ENCODE measurements around the gene GPRC5B.
A peak's percentile ranks its signal among the peaks of the same experiment; 100 is the strongest.

The GPRC5B gene

DNA sequence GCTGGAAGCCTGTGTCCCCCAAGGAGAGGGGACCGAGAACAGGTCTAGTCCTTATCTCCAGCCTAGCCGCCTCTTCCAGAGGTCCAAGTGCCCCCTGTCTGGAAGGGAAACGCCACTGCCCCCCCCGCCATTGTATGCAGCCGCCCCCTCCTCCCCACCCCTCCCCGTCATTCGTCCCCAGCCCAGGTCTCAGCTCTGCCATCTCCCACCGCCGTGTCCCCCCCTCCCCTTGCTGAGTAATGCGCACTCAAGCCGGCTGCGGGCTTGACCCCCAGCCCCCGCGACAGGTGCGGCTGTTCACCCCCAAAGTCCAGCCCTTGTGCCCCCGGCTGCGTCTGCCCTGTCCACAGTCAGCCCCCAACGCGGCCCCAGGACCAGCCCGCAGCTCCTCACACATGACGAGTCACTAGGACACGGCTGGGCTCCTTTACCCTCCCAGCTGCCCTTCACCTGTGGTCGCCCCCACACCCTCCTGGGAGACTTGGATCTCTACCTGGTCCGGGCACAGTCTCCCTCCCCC is 622 bp downstream of the GPRC5B start:
- DNase-seq: no peak

DNA sequence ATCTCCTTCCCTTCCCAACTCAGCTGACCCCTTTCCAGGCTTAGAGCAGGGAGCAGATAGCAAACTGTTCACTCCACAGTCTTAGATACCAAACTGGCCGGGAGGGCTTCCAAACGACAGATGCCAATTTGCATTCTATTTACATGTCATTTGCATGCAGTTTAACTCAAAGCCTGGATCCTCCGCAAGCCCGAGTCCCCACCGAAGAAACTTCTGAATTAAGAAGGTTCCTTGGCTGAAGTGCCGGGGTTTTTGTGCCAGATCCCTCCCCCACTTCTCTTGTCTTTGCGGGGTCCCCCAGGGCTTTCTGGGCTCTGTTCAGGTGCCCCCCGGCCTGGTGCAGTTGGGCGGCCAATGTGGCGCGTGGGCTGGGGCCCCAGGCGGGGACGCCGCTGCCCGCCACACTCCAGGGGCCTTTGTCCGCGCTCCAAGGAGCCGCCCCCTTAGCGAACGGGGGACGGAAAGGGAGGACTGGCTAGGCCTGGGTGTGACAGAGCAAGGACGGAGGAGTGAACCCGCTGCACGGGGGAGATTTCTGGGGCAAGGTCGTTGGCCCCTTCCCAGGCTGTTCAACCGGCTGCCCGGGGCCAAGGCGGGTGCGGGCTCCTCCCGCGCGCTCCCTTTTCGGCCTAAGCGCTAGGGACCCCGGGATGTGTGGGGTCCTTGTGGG is 1.2 kb downstream of the GPRC5B start:
- no peak for DNase-seq
- Histone ChIP-seq H3K27ac (no peak overlapping the region), H3K9me3 (ENCODE audit: severe bottlenecking) (peaks cover 5% of the 10 kb centered on the region), H3K36me3 (no peaks in the 10 kb centered on the region), H3K4me3 (ENCODE audit: low read depth, low read length) (no peak overlapping the region; the same call in 1 of the 2 replicates), H3K27me3 (ENCODE audit: insufficient read depth, low read depth, severe bottlenecking) (no peaks in the 10 kb centered on the region)
- TF ChIP-seq, protein P1, sequence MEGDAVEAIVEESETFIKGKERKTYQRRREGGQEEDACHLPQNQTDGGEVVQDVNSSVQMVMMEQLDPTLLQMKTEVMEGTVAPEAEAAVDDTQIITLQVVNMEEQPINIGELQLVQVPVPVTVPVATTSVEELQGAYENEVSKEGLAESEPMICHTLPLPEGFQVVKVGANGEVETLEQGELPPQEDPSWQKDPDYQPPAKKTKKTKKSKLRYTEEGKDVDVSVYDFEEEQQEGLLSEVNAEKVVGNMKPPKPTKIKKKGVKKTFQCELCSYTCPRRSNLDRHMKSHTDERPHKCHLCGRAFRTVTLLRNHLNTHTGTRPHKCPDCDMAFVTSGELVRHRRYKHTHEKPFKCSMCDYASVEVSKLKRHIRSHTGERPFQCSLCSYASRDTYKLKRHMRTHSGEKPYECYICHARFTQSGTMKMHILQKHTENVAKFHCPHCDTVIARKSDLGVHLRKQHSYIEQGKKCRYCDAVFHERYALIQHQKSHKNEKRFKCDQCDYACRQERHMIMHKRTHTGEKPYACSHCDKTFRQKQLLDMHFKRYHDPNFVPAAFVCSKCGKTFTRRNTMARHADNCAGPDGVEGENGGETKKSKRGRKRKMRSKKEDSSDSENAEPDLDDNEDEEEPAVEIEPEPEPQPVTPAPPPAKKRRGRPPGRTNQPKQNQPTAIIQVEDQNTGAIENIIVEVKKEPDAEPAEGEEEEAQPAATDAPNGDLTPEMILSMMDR (IDR thresholded peaks at IDR 0.05; ENCODE audit: low read depth, low read length): no peak

More for the DNA sequence above, 622 bp downstream of the GPRC5B start:
- TF ChIP-seq, protein P1 (IDR thresholded peaks at IDR 0.05; ENCODE audit: low read depth, low read length): no peak
- Histone ChIP-seq H3K9me3 (ENCODE audit: severe bottlenecking) (peaks cover 5% of the 10 kb centered on the region), H3K4me3 (ENCODE audit: low read depth, low read length) (peak overlapping the region; percentile 72), H3K27ac (no peak overlapping the region), H3K27me3 (ENCODE audit: insufficient read depth, low read depth, severe bottlenecking) (no peaks in the 10 kb centered on the region), H3K36me3 (no peaks in the 10 kb centered on the region)

DNA sequence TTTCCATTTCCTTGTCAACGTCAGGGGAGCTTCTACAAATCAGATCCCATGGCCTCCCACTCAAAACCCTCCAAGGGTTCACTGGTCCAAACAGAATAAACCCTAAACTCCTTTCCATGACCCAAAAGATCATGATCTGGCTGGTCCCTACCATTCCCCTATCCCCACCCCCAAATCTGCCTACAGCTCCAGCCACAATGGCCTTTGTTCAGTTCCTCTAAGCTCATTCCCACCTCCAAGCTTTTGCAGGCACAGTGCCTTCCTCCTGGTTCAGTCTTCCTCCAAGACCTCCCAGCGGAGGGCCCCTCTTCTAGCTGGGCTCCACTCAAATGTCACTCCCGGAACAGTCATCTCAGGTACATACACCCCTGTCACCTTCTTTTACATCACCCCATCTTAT is 2.0 kb downstream of the GPRC5B start:
- TF ChIP-seq, protein P1 (IDR thresholded peaks at IDR 0.05; ENCODE audit: low read depth, low read length): no peak
- peaks cover 5% of the 10 kb centered on the region for H3K9me3 ChIP-seq (ENCODE audit: severe bottlenecking)
- H3K4me3 ChIP-seq (ENCODE audit: low read depth, low read length): no peak overlapping the region
- H3K27me3 ChIP-seq (ENCODE audit: insufficient read depth, low read depth, severe bottlenecking): no peaks in the 10 kb centered on the region
- DNase-seq: no peak
- H3K27ac ChIP-seq: no peak overlapping the region
- no peaks in the 10 kb centered on the region for H3K36me3 ChIP-seq

DNA sequence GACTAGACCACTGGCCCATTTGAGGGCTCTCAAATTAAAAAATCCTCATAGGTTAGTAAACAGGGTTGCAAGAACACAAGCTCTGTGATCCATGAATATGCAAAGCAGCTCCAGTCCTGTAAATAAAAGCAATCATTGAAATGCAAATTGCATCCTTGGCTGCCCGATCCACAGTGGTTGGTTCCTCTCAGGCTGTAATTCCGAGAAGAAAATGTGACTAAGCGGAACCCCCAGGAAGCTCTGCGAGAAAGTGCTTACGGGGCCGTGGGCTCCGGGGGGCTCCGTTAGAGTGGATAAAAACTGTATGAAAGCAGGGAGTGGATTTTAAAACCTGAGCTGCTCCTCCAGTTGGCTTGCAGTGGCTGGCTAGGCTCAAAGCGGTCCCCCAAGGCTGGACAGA is 2.5 kb downstream of the GPRC5B start:
- H3K4me3 ChIP-seq (ENCODE audit: low read depth, low read length): no peak overlapping the region
- no peak overlapping the region for H3K27ac ChIP-seq
- no peak for DNase-seq
- H3K27me3 ChIP-seq (ENCODE audit: insufficient read depth, low read depth, severe bottlenecking): no peaks in the 10 kb centered on the region
- TF ChIP-seq, protein P1 (IDR thresholded peaks at IDR 0.05; ENCODE audit: low read depth, low read length): no peak
- H3K9me3 ChIP-seq (ENCODE audit: severe bottlenecking): peaks cover 5% of the 10 kb centered on the region
- H3K36me3 ChIP-seq: no peaks in the 10 kb centered on the region

DNA sequence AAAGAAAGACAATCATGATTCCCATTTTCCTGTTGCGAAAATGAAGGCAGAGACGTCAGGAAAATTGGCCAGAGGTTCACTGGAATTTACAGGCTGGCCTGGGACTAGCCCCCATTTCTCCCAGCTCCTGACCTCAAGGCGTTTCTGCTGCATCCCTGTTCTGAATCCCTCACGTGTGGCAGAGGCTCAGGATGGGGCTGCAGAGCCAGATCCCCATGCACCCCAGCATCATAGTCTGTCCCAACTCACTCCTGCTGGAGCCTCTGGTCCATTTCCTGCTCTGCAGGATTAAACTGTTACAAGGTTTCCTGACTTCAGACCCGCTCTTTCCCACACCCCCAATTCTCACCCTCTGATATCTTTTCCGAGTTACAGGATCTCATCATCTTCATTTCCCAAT is 2.9 kb downstream of the GPRC5B start:
- Histone ChIP-seq H3K4me3 (ENCODE audit: low read depth, low read length) (no peak overlapping the region), H3K9me3 (ENCODE audit: severe bottlenecking) (peaks cover 5% of the 10 kb centered on the region), H3K36me3 (no peaks in the 10 kb centered on the region), H3K27me3 (ENCODE audit: insufficient read depth, low read depth, severe bottlenecking) (no peaks in the 10 kb centered on the region), H3K27ac (no peak overlapping the region)
- TF ChIP-seq, protein P1 (IDR thresholded peaks at IDR 0.05; ENCODE audit: low read depth, low read length): no peak
- DNase-seq: no peak

DNA sequence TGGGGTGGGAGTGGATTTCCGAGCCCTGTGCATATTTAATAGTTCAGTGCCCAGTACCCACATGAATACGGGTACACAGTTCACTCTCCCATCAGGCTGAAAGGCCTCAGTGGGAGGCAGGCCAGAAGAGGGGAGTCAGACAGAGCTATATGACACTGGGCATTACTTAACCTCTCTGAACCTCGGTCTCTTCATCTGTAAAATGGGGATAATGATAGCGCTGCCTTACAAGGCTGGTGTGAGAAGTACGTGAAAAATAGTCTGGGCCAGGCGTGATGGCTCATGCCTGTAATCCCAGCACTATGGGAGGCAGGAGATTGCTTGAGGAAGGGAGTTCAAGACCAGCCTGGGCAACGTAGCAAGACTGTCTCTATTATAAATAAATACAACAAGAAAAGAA is 3.6 kb downstream of the GPRC5B start:
- no peaks in the 10 kb centered on the region for H3K27me3 ChIP-seq (ENCODE audit: insufficient read depth, low read depth, severe bottlenecking)
- H3K9me3 ChIP-seq (ENCODE audit: severe bottlenecking): peaks cover 5% of the 10 kb centered on the region
- no peaks in the 10 kb centered on the region for H3K36me3 ChIP-seq
- H3K4me3 ChIP-seq (ENCODE audit: low read depth, low read length): no peak overlapping the region
- TF ChIP-seq, protein P1 (IDR thresholded peaks at IDR 0.05; ENCODE audit: low read depth, low read length): no peak
- DNase-seq: no peak
- H3K27ac ChIP-seq: no peak overlapping the region

Measured in WERI-Rb-1 (cell line).